Stimulated activated CD8-positive, alpha-beta memory T cell treated with anti-CD3 and anti-CD28 coated beads, Interleukin-15, amount 100 ng/mL, for 24 hours (primary cell): ENCODE results near the gene GPC6.

ENCODE experiments used
- DNase-seq: peaks from one replicate; pipeline ENCODE4 v3.0.0-alpha.2; 2020; ENCODE audit warnings: low read depth

GPC6 gene

GRCh38 chr13:94248454-94249228 lies 1022.0 kb downstream of the GPC6 start:
- DNase-seq: no peak

GRCh38 chr13:94249512-94249911 lies 1022.9 kb downstream of the GPC6 start:
- no peak for DNase-seq

GRCh38 chr13:94251831-94252608 lies 1025.4 kb downstream of the GPC6 start:
- no peak for DNase-seq

- no peak for DNase-seq
These were observed 1028.1 kb downstream of the GPC6 start for GRCh38 chr13:94254737-94255136.

- no peak for DNase-seq
These were observed 1030.1 kb downstream of the GPC6 start for GRCh38 chr13:94256721-94257120.

GRCh38 chr13:94259984-94260383 lies 1033.4 kb downstream of the GPC6 start:
- no peak for DNase-seq

- DNase-seq: no peak
These were observed 1034.6 kb downstream of the GPC6 start for GRCh38 chr13:94261163-94261562.

- no peak for DNase-seq
These were observed 1036.4 kb downstream of the GPC6 start for GRCh38 chr13:94263038-94263437.

- DNase-seq: no peak
These were observed 1041.2 kb downstream of the GPC6 start for GRCh38 chr13:94267581-94268366.

- DNase-seq: no peak
These were observed 1042.1 kb downstream of the GPC6 start for GRCh38 chr13:94268661-94269060.

- DNase-seq: no peak
These were observed 1043.0 kb downstream of the GPC6 start for GRCh38 chr13:94269557-94269956.

- no peak for DNase-seq
These were observed 1043.9 kb downstream of the GPC6 start for GRCh38 chr13:94270556-94270955.

GRCh38 chr13:94272038-94272437 lies 1045.4 kb downstream of the GPC6 start:
- DNase-seq: no peak

- DNase-seq: no peak
These were observed 1053.7 kb downstream of the GPC6 start for GRCh38 chr13:94280349-94280748.

GRCh38 chr13:94280845-94281244 lies 1054.2 kb downstream of the GPC6 start:
- DNase-seq: no peak

- DNase-seq: no peak
These were observed 1060.0 kb downstream of the GPC6 start for GRCh38 chr13:94286581-94286980.

GRCh38 chr13:94291631-94292322 lies 1065.2 kb downstream of the GPC6 start:
- DNase-seq: no peak

- no peak for DNase-seq
These were observed 1065.7 kb downstream of the GPC6 start for GRCh38 chr13:94292323-94292640.

- no peak for DNase-seq
These were observed 1069.9 kb downstream of the GPC6 start for GRCh38 chr13:94296471-94296870.

- no peak for DNase-seq
These were observed 1071.7 kb downstream of the GPC6 start for GRCh38 chr13:94298346-94298745.

GRCh38 chr13:94300401-94300800 lies 1073.8 kb downstream of the GPC6 start:
- no peak for DNase-seq

- no peak for DNase-seq
These were observed 1074.9 kb downstream of the GPC6 start for GRCh38 chr13:94301487-94301886.
